ENCODE measurements around the gene TRAK1. TPM values are rescaled to one million over a fixed set of nuclear protein-coding genes. Genes with fewer than 3 reads are reported as not detected.

The TRAK1 gene
- polyA plus RNA-seq, 1 donor (not counting 4 experiments of a cell fraction or from before 2014, with no cell fraction given): 58.2 TPM

- no peak overlapping the region for H3K27ac ChIP-seq (ENCODE audit: control insufficient read depth, insufficient read depth, low read length)
- TF ChIP-seq, protein P1, sequence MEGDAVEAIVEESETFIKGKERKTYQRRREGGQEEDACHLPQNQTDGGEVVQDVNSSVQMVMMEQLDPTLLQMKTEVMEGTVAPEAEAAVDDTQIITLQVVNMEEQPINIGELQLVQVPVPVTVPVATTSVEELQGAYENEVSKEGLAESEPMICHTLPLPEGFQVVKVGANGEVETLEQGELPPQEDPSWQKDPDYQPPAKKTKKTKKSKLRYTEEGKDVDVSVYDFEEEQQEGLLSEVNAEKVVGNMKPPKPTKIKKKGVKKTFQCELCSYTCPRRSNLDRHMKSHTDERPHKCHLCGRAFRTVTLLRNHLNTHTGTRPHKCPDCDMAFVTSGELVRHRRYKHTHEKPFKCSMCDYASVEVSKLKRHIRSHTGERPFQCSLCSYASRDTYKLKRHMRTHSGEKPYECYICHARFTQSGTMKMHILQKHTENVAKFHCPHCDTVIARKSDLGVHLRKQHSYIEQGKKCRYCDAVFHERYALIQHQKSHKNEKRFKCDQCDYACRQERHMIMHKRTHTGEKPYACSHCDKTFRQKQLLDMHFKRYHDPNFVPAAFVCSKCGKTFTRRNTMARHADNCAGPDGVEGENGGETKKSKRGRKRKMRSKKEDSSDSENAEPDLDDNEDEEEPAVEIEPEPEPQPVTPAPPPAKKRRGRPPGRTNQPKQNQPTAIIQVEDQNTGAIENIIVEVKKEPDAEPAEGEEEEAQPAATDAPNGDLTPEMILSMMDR (optimal IDR thresholded peaks at IDR 0.05 in 1 of 3, IDR thresholded peaks at IDR 0.05 in 1 of 3, conservative IDR thresholded peaks at IDR 0.05 in 1 of 3; ENCODE audit: extremely low read depth in 1 of 3, insufficient read depth in 2 of 3, low read length in 3 of 3): no peak
- no peak for TF ChIP-seq EZH2 (IDR thresholded peaks at IDR 0.05; ENCODE audit: low read length)
- no peak overlapping the region for H3K4me3 ChIP-seq (ENCODE audit: control insufficient read depth in 2 of 3, extremely low read depth in 1 of 3, insufficient read depth in 2 of 3, low read depth in 1 of 3, low read length in 3 of 3)
- peaks cover 90% of the 10 kb centered on the region for H3K79me2 ChIP-seq (ENCODE audit: control insufficient read depth, insufficient read depth, low read length)
- FAIRE-seq (no peak), DNase-seq (ENCODE audit: low read depth, low spot score) (no peak)
- H3K9ac ChIP-seq (ENCODE audit: control insufficient read depth, extremely low read depth, insufficient read depth, low read length): no peak overlapping the region
- no peaks in the 10 kb centered on the region for H3K9me1 ChIP-seq (ENCODE audit: control insufficient read depth, extremely low read depth, insufficient read depth, low read length)
- H2AFZ ChIP-seq (ENCODE audit: control insufficient read depth, low read length): no peak overlapping the region
- no peaks in the 10 kb centered on the region for H3K27me3 ChIP-seq (ENCODE audit: control insufficient read depth, extremely low read depth, insufficient read depth, low read length)
- dilution Hi-C loops (cut with MboI; ENCODE audit: extremely low pct_ligation_motif_present, low sequenced_read_pairs): no loop called here
- H3K36me3 ChIP-seq (ENCODE audit: control insufficient read depth in 2 of 2, extremely low read depth in 1 of 2, insufficient read depth in 2 of 2, low read length in 2 of 2): peaks cover 15 to 29% of the 10 kb centered on the region in 2 experiments
- H3K4me2 ChIP-seq (ENCODE audit: control insufficient read depth, extremely low read depth, insufficient read depth, low read depth, low read length): no peak overlapping the region
- H3K4me1 ChIP-seq (ENCODE audit: control insufficient read depth, extremely low read depth, insufficient read depth, low read length): peaks cover 43% of the 10 kb centered on the region
- H3K9me3 ChIP-seq (ENCODE audit: control insufficient read depth, low read depth, low read length): no peaks in the 10 kb centered on the region
- no peaks in the 10 kb centered on the region for H4K20me1 ChIP-seq (ENCODE audit: control insufficient read depth, extremely low read depth, insufficient read depth, low read length)
These were observed 8.0 kb downstream of the TRAK1 start for GRCh38 chr3:42099020-42099765.

- Histone ChIP-seq H3K9me3 (ENCODE audit: control insufficient read depth, low read depth, low read length) (no peaks in the 10 kb centered on the region), H3K4me1 (ENCODE audit: control insufficient read depth, extremely low read depth, insufficient read depth, low read length) (peaks cover 38% of the 10 kb centered on the region), H3K9ac (ENCODE audit: control insufficient read depth, extremely low read depth, insufficient read depth, low read length) (no peak overlapping the region), H3K4me2 (ENCODE audit: control insufficient read depth, extremely low read depth, insufficient read depth, low read depth, low read length) (no peak overlapping the region), H2AFZ (ENCODE audit: control insufficient read depth, low read length) (no peak overlapping the region), H3K27ac (ENCODE audit: control insufficient read depth, insufficient read depth, low read length) (peak overlapping the region; percentile 6), H3K9me1 (ENCODE audit: control insufficient read depth, extremely low read depth, insufficient read depth, low read length) (no peaks in the 10 kb centered on the region), H3K4me3 (ENCODE audit: control insufficient read depth in 2 of 3, extremely low read depth in 1 of 3, insufficient read depth in 2 of 3, low read depth in 1 of 3, low read length in 3 of 3) (peak overlapping the region in 1 of 3 experiments; percentile 2), H4K20me1 (ENCODE audit: control insufficient read depth, extremely low read depth, insufficient read depth, low read length) (no peaks in the 10 kb centered on the region), H3K27me3 (ENCODE audit: control insufficient read depth, extremely low read depth, insufficient read depth, low read length) (no peaks in the 10 kb centered on the region), H3K36me3 (ENCODE audit: control insufficient read depth in 2 of 2, extremely low read depth in 1 of 2, insufficient read depth in 2 of 2, low read length in 2 of 2) (peaks cover 10 to 15% of the 10 kb centered on the region in 2 experiments), H3K79me2 (ENCODE audit: control insufficient read depth, insufficient read depth, low read length) (peaks cover 73% of the 10 kb centered on the region)
- FAIRE-seq (no peak), DNase-seq (ENCODE audit: low read depth, low spot score) (no peak)
- dilution Hi-C loops (cut with MboI; ENCODE audit: extremely low pct_ligation_motif_present, low sequenced_read_pairs): loop anchor here (25.0 kb wide), 1 partner anchor 189 kb away; no protein-coding TSS in a partner anchor
- TF ChIP-seq, protein P1 (optimal IDR thresholded peaks at IDR 0.05 in 1 of 3, IDR thresholded peaks at IDR 0.05 in 1 of 3, conservative IDR thresholded peaks at IDR 0.05 in 1 of 3; ENCODE audit: extremely low read depth in 1 of 3, insufficient read depth in 2 of 3, low read length in 3 of 3): no peak
- no peak for TF ChIP-seq EZH2 (IDR thresholded peaks at IDR 0.05; ENCODE audit: low read length)
These were observed 9.9 kb downstream of the TRAK1 start for GRCh38 chr3:42101048-42101447.
